Keratinocyte (primary cell): Measurements from ENCODE around the gene HPX. TPM values are rescaled to one million over a fixed set of nuclear protein-coding genes. Genes with fewer than 3 reads are reported as not detected.
"Not testable (repeated sequence)": the region's sequence is repeated elsewhere in the genome, so short reads cannot be mapped to it uniquely, and the experiment has no call there.

ENCODE experiments used
- DNase-seq: peaks from one replicate; pipeline ENCODE4 v3.0.0-alpha.2; 2011; ENCODE audit warnings: low read depth, missing footprints, low spot score
- FAIRE-seq: peaks from 2 replicates; lab custom pipeline; 2011; peaks lifted over from hg19 to GRCh38; lab: Jason Lieb, UNC
- H2AFZ ChIP-seq: 2 replicates; pipeline ENCODE4 v1.6.0; 2012; ENCODE audit warnings: low read length, control low read depth, inconsistent platforms; ENCODE audit not compliant: control insufficient read depth
- H3K27ac ChIP-seq: 2 replicates; pipeline ENCODE4 v1.5.1; 2011; ENCODE audit warnings: low read length; ENCODE audit not compliant: control insufficient read depth, insufficient read depth
- H3K27me3 ChIP-seq: 3 replicates; pipeline ENCODE4 v1.6.0; 2011; ENCODE audit warnings: low read length; ENCODE audit not compliant: control insufficient read depth, insufficient read depth; ENCODE audit errors: extremely low read depth
- H3K36me3 ChIP-seq, 2 experiments: 2 replicates in 1 of 2; 3 replicates in 1 of 2; pipeline ENCODE4 v1.5.1; 2011; ENCODE audit warnings: low read length in 2 of 2, mild to moderate bottlenecking in 1 of 2; ENCODE audit not compliant: control insufficient read depth in 2 of 2, insufficient read depth in 2 of 2; ENCODE audit errors: extremely low read depth in 1 of 2
- H3K4me1 ChIP-seq: 3 replicates; pipeline ENCODE4 v1.5.1; 2011; ENCODE audit warnings: low read length; ENCODE audit not compliant: control insufficient read depth, insufficient read depth; ENCODE audit errors: extremely low read depth
- H3K4me2 ChIP-seq: 3 replicates; pipeline ENCODE4 v1.6.0; 2011; ENCODE audit warnings: low read depth, low read length; ENCODE audit not compliant: control insufficient read depth, insufficient read depth; ENCODE audit errors: extremely low read depth
- H3K4me3 ChIP-seq, 3 experiments: fragments of 200-600 bp in 1 of 3; sonication (generic) in 1 of 3; 2 replicates in 2 of 3; 3 replicates in 1 of 3; pipeline ENCODE4 v1.5.1; 2011 to 2016; ENCODE audit warnings: low read length in 3 of 3, mild to moderate bottlenecking in 3 of 3, control low read depth in 2 of 3, inconsistent platforms in 1 of 3, low read depth in 1 of 3, mixed read lengths in 1 of 3, mixed run types in 1 of 3, moderate library complexity in 1 of 3; ENCODE audit not compliant: control insufficient read depth in 2 of 3, insufficient read depth in 2 of 3; ENCODE audit errors: extremely low read depth in 1 of 3
- H3K79me2 ChIP-seq: 2 replicates; pipeline ENCODE4 v1.6.0; 2012; ENCODE audit warnings: low read length; ENCODE audit not compliant: control insufficient read depth, insufficient read depth
- H3K9ac ChIP-seq: 3 replicates; pipeline ENCODE4 v1.6.0; 2011; ENCODE audit warnings: low read length; ENCODE audit not compliant: control insufficient read depth, insufficient read depth; ENCODE audit errors: extremely low read depth
- H3K9me1 ChIP-seq: 3 replicates; pipeline ENCODE4 v1.6.0; 2011; ENCODE audit warnings: low read length; ENCODE audit not compliant: control insufficient read depth, insufficient read depth; ENCODE audit errors: extremely low read depth
- H3K9me3 ChIP-seq: 2 replicates; pipeline ENCODE4 v1.5.1; 2012; ENCODE audit warnings: low read depth, low read length; ENCODE audit not compliant: control insufficient read depth
- H4K20me1 ChIP-seq: 3 replicates; pipeline ENCODE4 v1.6.0; 2011; ENCODE audit warnings: low read length; ENCODE audit not compliant: control insufficient read depth, insufficient read depth; ENCODE audit errors: extremely low read depth
- CTCF ChIP-seq, 3 experiments: IDR thresholded peaks in 1 of 3; conservative IDR thresholded peaks in 1 of 3; optimal IDR thresholded peaks in 1 of 3; 2 replicates in 2 of 3; 3 replicates in 1 of 3; pipeline versions ENCODE3 to v1.5.1; 2011; ENCODE audit warnings: low read length in 3 of 3, mild to moderate bottlenecking in 3 of 3, moderate library complexity in 2 of 3, control low read depth in 1 of 3, inconsistent platforms in 1 of 3; ENCODE audit not compliant: insufficient read depth in 2 of 3; ENCODE audit errors: extremely low read depth in 1 of 3
- EZH2 ChIP-seq: IDR thresholded peaks from one replicate; pipeline ENCODE4 v1.6.1; 2012; ENCODE audit warnings: inconsistent platforms, mild to moderate bottlenecking, low read length, moderate library complexity
- dilution Hi-C: fragments of 300-500 bp; cut with MboI; formaldehyde crosslinking; loops from one replicate; pipeline ENCODE4 v1.7.0; 2020; ENCODE audit warnings: low sequenced_read_pairs; ENCODE audit not compliant: extremely low pct_ligation_motif_present
- polyA plus RNA-seq, 5 experiments: library from polyadenylated mRNA; depleted of rRNA in 3 of 5; stranded (reverse) in 3 of 5; stranded (forward) in 1 of 5; unstranded in 1 of 5; fragments of >200 nt; gene quantifications; 1 replicate in 1 of 5; 2 replicates in 3 of 5; 3 replicates in 1 of 5; pipeline versions ENCODE4 v1.2.1 to v1.2.3, GENCODE V29; 2011 to 2012; ENCODE audit warnings: missing spikeins in 2 of 5, low read depth in 1 of 5, low replicate concordance in 1 of 5

HPX gene
- polyA plus RNA-seq, 1 donor (not counting 4 experiments of a cell fraction or from before 2014, with no cell fraction given): 0.76 TPM

GRCh38 chr11:6395470-6396060, 45.2 kb downstream of the HPX start:
- H3K9me3 ChIP-seq: no peaks in the 10 kb centered on the region
- no peaks in the 10 kb centered on the region for H3K36me3 ChIP-seq
- H3K9me1 ChIP-seq: no peaks in the 10 kb centered on the region
- dilution Hi-C loops: no loop called here
- no peak for TF ChIP-seq CTCF (optimal IDR thresholded peaks at IDR 0.05 in 1 of 3, IDR thresholded peaks at IDR 0.05 in 1 of 3, conservative IDR thresholded peaks at IDR 0.05 in 1 of 3; ENCODE audit: extremely low read depth in 1 of 3, insufficient read depth in 2 of 3, low read length in 3 of 3)
- no peak for TF ChIP-seq EZH2
- no peaks in the 10 kb centered on the region for H3K27me3 ChIP-seq
- DNase-seq: no peak
- H3K4me2 ChIP-seq: no peak overlapping the region
- FAIRE-seq: no peak
- no peaks in the 10 kb centered on the region for H4K20me1 ChIP-seq
- H3K4me1 ChIP-seq: no peaks in the 10 kb centered on the region
- no peak overlapping the region for H2AFZ ChIP-seq
- no peak overlapping the region for H3K27ac ChIP-seq
- no peak overlapping the region for H3K4me3 ChIP-seq
- no peaks in the 10 kb centered on the region for H3K79me2 ChIP-seq
- no peak overlapping the region for H3K9ac ChIP-seq

DNA sequence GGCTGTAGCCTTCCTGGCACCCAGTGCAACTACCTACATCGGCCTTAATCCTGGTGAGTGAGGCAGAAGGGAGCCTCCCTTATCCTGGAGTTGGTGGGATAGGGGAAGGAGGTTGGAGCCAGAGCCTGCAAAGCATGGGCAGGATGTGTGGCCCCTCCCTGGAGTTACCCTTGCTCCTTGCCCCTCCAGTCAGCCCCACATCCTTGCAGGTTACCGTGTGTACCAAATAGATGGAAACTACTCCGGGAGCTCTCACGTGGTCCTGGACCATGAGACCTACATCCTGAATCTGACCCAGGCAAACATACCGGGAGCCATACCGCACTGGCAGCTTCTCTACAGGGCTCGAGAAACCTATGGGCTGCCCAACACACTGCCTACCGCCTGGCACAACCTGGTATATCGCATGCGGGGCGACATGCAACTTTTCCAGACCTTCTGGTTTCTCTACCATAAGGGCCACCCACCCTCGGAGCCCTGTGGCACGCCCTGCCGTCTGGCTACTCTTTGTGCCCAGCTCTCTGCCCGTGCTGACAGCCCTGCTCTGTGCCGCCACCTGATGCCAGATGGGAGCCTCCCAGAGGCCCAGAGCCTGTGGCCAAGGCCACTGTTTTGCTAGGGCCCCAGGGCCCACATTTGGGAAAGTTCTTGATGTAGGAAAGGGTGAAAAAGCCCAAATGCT, 46.7 kb downstream of the HPX start:
- no peaks in the 10 kb centered on the region for H4K20me1 ChIP-seq
- H3K9ac ChIP-seq: no peak overlapping the region
- no peak overlapping the region for H3K4me2 ChIP-seq
- no peaks in the 10 kb centered on the region for H3K9me3 ChIP-seq
- no peaks in the 10 kb centered on the region for H3K79me2 ChIP-seq
- H3K27me3 ChIP-seq: no peaks in the 10 kb centered on the region
- peaks cover 7% of the 10 kb centered on the region for H3K4me1 ChIP-seq
- no peaks in the 10 kb centered on the region for H3K36me3 ChIP-seq
- TF ChIP-seq EZH2 (no peak), CTCF (optimal IDR thresholded peaks at IDR 0.05 in 1 of 3, IDR thresholded peaks at IDR 0.05 in 1 of 3, conservative IDR thresholded peaks at IDR 0.05 in 1 of 3; ENCODE audit: extremely low read depth in 1 of 3, insufficient read depth in 2 of 3, low read length in 3 of 3) (no peak)
- dilution Hi-C loops: no loop called here
- FAIRE-seq: no peak
- DNase-seq: no peak
- no peak overlapping the region for H3K27ac ChIP-seq
- no peak overlapping the region for H2AFZ ChIP-seq
- no peaks in the 10 kb centered on the region for H3K9me1 ChIP-seq
- no peak overlapping the region for H3K4me3 ChIP-seq

DNA sequence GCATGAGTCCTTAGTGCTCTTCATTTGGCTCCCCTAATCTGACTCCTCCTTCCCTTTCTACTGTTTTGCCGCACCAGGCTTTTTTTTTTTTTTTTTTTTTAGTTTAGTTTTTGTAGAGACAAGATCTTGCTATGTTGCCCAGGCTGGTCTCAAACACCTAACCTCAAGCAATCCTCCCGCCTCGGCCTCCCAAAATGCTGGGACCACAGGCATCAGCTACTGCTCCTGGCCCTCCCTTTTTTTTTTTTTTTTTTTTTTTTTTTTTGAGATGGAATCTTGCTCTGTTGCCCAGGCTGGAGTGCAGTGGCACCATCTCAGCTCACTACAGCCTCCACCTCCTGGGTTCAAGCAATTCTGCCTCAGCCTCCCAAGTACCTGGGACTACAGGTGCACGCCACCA, 48.5 kb downstream of the HPX start:
- H3K27ac ChIP-seq, H3K4me2 ChIP-seq, H3K9me3 ChIP-seq, H3K9ac ChIP-seq, H3K79me2 ChIP-seq, FAIRE-seq, DNase-seq, H3K36me3 ChIP-seq, H3K9me1 ChIP-seq, H4K20me1 ChIP-seq, dilution Hi-C loops, H2AFZ ChIP-seq, H3K27me3 ChIP-seq, H3K4me3 ChIP-seq: not testable (repeated sequence)
- peaks cover 13% of the 10 kb centered on the region for H3K4me1 ChIP-seq
